ENCODE data around the gene TRAF3IP3.
"Not testable (repeated sequence)": the region's sequence is repeated elsewhere in the genome, so short reads cannot be mapped to it uniquely, and the experiment has no call there.

Gene TRAF3IP3

GRCh38 chr1:209769171-209769904 is 13.5 kb downstream of the TRAF3IP3 start:
- no peak for FAIRE-seq

- FAIRE-seq, result no peak
These were observed 14.1 kb downstream of the TRAF3IP3 start for GRCh38 chr1:209769971-209770370.

- FAIRE-seq, result no peak
These were observed 15.0 kb downstream of the TRAF3IP3 start for GRCh38 chr1:209770636-209771415.

GRCh38 chr1:209772126-209772525 is 16.3 kb downstream of the TRAF3IP3 start:
- no peak for FAIRE-seq

- FAIRE-seq, result no peak
These were observed 18.7 kb downstream of the TRAF3IP3 start for GRCh38 chr1:209774592-209774991.

- FAIRE-seq, result no peak
These were observed 19.8 kb downstream of the TRAF3IP3 start for GRCh38 chr1:209775678-209776077.

GRCh38 chr1:209777587-209777986 is 21.7 kb downstream of the TRAF3IP3 start:
- FAIRE-seq, result no peak

GRCh38 chr1:209778102-209778501 is 22.2 kb downstream of the TRAF3IP3 start:
- no peak for FAIRE-seq

- FAIRE-seq, result no peak
These were observed 24.4 kb downstream of the TRAF3IP3 start for GRCh38 chr1:209780268-209780667.

- no peak for FAIRE-seq
These were observed 27.5 kb downstream of the TRAF3IP3 start for GRCh38 chr1:209783386-209783785.

GRCh38 chr1:209784265-209785169 is 28.7 kb downstream of the TRAF3IP3 start, which contains the start of gene C1orf74:
TSS of gene C1orf74 (minus strand) at chr1:209784559. CDS start at chr1:209783634, 925 bp downstream.
- FAIRE-seq, result peak; percentile 96

- no peak for FAIRE-seq
These were observed 29.7 kb downstream of the TRAF3IP3 start for GRCh38 chr1:209785592-209785991.

- no peak for FAIRE-seq
These were observed 30.3 kb downstream of the TRAF3IP3 start for GRCh38 chr1:209786146-209786545.

- FAIRE-seq, result no peak
These were observed 31.7 kb downstream of the TRAF3IP3 start for GRCh38 chr1:209787551-209787950.

- no peak for FAIRE-seq
These were observed 33.4 kb downstream of the TRAF3IP3 start for GRCh38 chr1:209789245-209789644.

GRCh38 chr1:209790286-209791193 is 34.7 kb downstream of the TRAF3IP3 start:
- FAIRE-seq, result no peak

GRCh38 chr1:209791920-209792319 is 36.1 kb downstream of the TRAF3IP3 start:
- FAIRE-seq, result no peak

GRCh38 chr1:209793711-209794110 is 37.9 kb downstream of the TRAF3IP3 start:
- not testable (repeated sequence) for FAIRE-seq

GRCh38 chr1:209797978-209798639 is 42.3 kb downstream of the TRAF3IP3 start:
- no peak for FAIRE-seq

GRCh38 chr1:209800984-209801834 is 45.4 kb downstream of the TRAF3IP3 start:
- no peak for FAIRE-seq

Measured in endometrium (tissue), 2 donors.